Stimulated activated memory B cell treated with anti-CD40 and anti-IgM and Interleukin-4, amounts not matched to agents 10 μg/mL and 1 μg/mL and 100 μg/mL, for 72 hours (primary cell): ENCODE measurements around the gene PTTG1IP.
"Not testable (repeated sequence)": the region's sequence is repeated elsewhere in the genome, so short reads cannot be mapped to it uniquely, and the experiment has no call there.

Experiments used
- ATAC-seq: fragments of 150-1000 bp; cut with Tn5 transposase; 2 replicates; pipeline ENCODE4 v1.10.0; 2021
- H3K27ac Mint-ChIP-seq: one replicate; pipeline ENCODE4 v1.8.0; 2022; ENCODE audit warnings: mild to moderate bottlenecking, mixed read lengths
- H3K27me3 Mint-ChIP-seq: one replicate; pipeline ENCODE4 v1.8.0; 2022; ENCODE audit warnings: mixed read lengths
- H3K36me3 Mint-ChIP-seq: one replicate; pipeline ENCODE4 v1.8.0; 2022; ENCODE audit warnings: mixed read lengths
- H3K4me1 Mint-ChIP-seq: one replicate; pipeline ENCODE4 v1.8.0; 2022; ENCODE audit warnings: mixed read lengths
- H3K4me3 Mint-ChIP-seq: one replicate; pipeline ENCODE4 v1.8.0; 2022; ENCODE audit warnings: mild to moderate bottlenecking, moderate library complexity, mixed read lengths
- H3K9me3 Mint-ChIP-seq: one replicate; pipeline ENCODE4 v1.8.0; 2022; ENCODE audit warnings: mixed read lengths

Gene PTTG1IP

DNA sequence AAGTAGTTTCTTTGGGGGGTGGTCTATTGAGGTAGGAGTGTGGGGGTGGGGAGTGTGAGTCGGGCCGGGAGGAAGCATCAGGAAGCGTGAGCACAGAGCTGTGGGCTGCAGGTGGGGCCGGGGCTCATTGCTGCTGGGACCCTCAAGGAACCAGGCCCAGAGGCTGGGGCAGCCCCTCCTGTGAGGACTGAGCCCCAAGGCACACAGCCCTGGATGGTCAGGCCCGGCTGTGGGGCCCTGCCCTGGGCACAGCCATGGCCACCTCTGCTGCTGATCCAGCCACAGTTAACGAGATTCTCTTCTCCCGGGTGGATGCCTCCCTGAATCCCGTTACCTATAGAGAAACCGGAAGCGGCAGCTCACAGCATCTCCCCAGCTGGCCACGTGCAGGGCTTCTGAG lies 32.7 kb downstream of the PTTG1IP start:
- H3K4me1 Mint-ChIP-seq = peaks cover 17% of the 10 kb centered on the region
- no peaks in the 10 kb centered on the region for H3K36me3 Mint-ChIP-seq
- ATAC-seq = no peak
- H3K27me3 Mint-ChIP-seq = peaks cover 85% of the 10 kb centered on the region
- H3K4me3 Mint-ChIP-seq = no peak overlapping the region
- H3K9me3 Mint-ChIP-seq = no peaks in the 10 kb centered on the region
- H3K27ac Mint-ChIP-seq = no peak overlapping the region

DNA sequence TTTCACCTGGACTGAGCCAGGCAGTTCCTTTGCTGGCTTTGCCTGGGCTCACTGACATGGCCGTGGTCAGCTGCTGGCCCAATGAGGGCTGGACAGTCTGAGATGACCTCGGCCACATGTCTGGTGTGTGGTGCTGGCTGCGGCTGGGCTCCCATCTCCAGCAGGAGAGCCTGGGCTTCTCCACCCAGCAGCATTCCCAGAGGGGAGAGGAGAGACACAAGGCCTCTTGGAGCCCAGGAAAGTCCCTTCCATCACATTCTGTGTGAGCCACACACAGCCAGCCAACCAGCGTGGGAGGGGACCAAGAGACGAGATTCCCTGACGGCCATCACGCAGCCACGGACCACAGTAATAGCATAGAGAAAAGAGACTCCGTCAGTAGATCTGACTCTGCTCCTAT lies 34.5 kb downstream of the PTTG1IP start:
- Mint-ChIP-seq H3K4me1 (peaks cover 12% of the 10 kb centered on the region), H3K36me3 (no peaks in the 10 kb centered on the region), H3K27ac (no peak overlapping the region), H3K4me3 (no peak overlapping the region), H3K9me3 (no peaks in the 10 kb centered on the region), H3K27me3 (peaks cover 68% of the 10 kb centered on the region)
- ATAC-seq = no peak

DNA sequence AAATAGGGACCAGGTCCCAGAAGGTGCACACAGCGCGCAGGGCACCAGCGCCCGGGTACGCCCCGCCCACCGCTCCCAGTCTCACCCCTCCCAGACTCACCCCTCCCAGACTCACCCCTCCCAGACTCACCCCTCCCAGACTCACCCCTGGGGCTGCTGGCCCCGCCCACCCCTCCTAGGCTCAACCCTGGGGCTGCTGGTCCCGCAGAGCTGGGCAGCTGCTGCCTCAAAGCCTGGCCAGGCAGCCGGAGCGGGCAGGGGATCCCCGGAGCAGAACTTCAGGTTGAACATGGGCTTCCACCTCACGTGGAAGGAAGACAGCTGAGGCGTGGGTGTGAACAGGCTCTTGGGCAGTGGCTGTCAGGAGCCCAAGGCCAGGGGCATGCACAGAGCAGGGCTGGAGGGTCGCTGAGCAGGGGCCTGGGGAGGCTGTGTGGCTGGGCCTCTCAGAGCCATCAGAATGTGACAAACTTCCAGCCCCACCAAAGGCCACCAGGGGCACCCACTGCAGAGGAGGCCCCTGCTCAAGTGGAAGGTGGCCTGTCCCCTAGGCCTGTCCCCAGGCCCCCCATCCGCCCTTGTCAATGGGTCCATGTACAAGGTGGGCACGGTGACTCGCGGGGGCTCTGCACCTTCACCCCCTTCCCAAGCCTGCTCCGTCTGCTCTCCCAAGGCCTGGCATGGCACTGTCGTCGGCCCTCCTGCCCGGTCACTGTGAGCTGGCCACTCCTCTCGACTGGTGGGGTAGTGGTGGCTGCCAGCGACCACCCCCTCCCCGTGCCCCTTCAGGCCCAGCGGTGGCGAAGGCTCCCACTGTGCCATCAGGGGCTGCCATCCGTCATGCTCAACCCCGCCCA lies 35.2 kb downstream of the PTTG1IP start:
- Mint-ChIP-seq H3K9me3 (no peaks in the 10 kb centered on the region), H3K27me3 (peaks cover 61% of the 10 kb centered on the region), H3K36me3 (no peaks in the 10 kb centered on the region), H3K4me3 (no peak overlapping the region), H3K27ac (no peak overlapping the region), H3K4me1 (peaks cover 12% of the 10 kb centered on the region)
- peak; percentile 28 for ATAC-seq

DNA sequence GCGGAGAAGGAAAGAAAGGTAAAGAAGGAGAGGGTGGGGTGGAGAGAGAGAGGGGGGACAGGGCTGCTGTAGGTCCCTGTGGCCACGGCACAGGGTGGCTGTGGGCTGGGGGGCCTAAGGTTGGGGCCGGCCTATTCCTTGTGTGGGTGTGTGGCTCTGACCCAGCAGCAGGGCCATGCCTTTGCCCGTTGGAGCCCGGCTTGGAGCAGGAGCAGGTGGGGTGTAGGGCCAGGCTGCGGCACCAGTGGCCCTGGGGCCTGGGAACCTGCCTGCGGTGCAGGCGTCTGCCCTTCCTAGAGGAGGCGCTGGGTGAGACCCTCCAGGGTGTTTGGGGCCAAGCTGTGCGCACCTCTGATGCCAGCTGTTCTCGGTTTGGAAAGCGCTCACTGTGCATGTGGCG lies 36.0 kb downstream of the PTTG1IP start:
- Mint-ChIP-seq H3K27ac (no peak overlapping the region), H3K36me3 (no peaks in the 10 kb centered on the region)

DNA sequence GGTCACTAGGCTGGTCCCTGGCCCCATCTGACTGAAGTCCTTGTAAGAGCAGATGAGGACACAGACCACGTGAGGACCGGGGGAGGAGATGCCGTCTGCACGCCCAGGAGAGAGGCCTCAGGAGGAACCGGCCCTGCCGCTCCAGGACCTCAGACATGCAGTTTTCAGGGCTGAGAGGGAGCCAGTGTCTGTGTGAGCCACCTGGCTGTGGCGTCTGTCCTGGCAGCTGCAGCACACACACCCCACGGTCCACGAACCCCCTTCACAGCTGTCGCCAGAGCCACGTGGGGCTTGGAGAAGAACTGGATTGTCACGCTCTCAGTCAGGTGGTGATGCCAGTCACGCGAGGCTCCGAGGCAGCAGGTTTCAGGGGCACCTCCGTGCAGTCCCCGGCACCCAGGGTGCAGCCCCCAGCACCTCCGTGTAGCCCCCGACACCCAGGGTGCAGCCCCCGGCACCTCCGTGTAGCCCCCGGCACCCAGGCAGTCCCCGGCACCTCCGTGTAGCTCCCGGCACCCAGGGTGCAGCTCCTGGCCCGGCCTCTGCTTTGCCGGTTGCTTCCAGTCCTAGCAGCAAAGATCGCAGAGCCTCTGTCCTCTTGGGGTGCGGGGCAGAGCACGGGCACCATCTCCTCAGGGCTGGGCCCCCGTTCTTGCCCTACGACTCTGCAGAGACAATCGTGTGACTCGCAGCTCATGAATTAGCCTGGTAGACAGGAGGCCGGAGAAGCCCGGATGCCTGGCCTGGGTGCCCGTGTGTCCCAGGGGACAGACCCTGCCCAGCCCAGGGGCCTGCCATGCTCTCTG lies 36.6 kb downstream of the PTTG1IP start:
- H3K4me1 Mint-ChIP-seq = peaks cover 12% of the 10 kb centered on the region
- H3K4me3 Mint-ChIP-seq = no peak overlapping the region
- no peak overlapping the region for H3K27ac Mint-ChIP-seq
- H3K36me3 Mint-ChIP-seq = no peaks in the 10 kb centered on the region
- H3K27me3 Mint-ChIP-seq = peaks cover 47% of the 10 kb centered on the region
- ATAC-seq = peak; percentile 17
- no peaks in the 10 kb centered on the region for H3K9me3 Mint-ChIP-seq

More for the DNA sequence above, 36.0 kb downstream of the PTTG1IP start:
- Mint-ChIP-seq H3K27me3 (peaks cover 54% of the 10 kb centered on the region), H3K9me3 (no peaks in the 10 kb centered on the region), H3K4me3 (no peak overlapping the region), H3K4me1 (peaks cover 12% of the 10 kb centered on the region)
- peak; percentile 18 for ATAC-seq

DNA sequence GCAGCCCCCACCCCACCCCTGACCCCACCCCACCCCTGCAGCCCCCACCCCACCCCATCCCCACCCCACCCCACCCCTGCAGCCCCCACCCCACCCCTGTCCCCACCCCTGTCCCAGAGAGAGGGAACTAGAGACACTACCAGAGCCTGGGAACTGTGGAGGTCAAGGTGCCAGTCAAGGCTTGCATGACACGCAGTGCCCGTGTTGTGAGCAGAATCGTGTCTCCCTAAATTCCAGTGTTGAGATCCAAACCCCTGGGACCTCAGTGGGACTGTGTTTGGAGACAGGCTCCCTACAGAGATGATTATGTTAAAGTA lies 37.2 kb downstream of the PTTG1IP start:
- Mint-ChIP-seq H3K36me3 (no peaks in the 10 kb centered on the region), H3K4me1 (peaks cover 15% of the 10 kb centered on the region), H3K27me3 (peaks cover 42% of the 10 kb centered on the region), H3K27ac (no peak overlapping the region), H3K9me3 (no peaks in the 10 kb centered on the region), H3K4me3 (no peak overlapping the region)
- peak; percentile 16 for ATAC-seq

DNA sequence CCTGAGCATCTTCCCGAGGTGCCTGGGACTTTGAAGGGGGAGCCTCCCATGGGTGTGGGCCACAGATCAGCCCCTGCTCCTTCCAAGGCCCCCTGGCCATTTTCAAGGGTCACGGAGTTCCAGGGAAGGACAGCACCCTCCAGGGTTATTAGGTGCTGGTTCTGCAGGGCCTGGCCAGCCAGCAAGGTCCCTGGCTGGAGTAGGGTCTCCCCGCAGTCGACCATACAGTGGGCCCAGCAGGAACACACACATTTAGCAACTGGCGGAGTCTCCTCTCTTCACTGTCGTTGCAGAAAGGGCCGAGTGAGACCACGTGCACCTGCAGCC lies 37.9 kb downstream of the PTTG1IP start:
- ATAC-seq = no peak
- Mint-ChIP-seq H3K4me1 (peaks cover 22% of the 10 kb centered on the region), H3K9me3 (no peaks in the 10 kb centered on the region), H3K36me3 (no peaks in the 10 kb centered on the region), H3K27ac (no peak overlapping the region), H3K27me3 (peaks cover 35% of the 10 kb centered on the region), H3K4me3 (no peak overlapping the region)

DNA sequence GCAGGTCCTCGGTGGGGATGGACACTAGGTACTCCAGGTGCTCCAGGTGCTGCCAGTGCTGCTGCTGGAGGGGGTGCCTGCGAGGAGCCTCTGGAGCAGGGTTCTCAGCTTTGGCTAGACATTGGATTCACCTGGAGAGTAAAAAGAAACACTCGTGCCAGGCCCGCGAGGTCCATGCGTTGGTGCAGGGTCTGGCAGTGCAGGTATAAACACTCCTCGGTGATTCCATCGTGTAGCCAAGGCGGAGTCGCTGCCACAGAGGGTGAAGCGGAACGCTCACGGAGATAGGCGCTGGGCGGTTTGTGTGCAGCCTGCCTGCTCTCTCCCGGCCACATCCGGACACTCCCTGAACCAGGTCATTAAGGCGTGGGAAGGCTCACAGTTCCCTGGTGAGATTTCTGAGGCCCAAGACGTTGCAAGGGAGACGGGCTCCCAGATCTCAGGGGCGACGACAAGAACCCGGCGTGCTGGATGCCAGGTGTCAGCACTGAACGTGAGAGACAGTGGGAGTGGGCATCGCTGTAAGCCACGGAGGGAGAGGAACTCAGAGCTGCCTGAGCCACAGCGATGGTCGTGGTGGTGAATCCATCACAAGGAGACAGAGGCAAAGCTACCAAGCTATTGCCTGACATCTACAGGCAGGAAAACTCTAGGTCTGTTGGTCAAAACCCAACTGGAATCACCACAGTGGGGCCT lies 38.4 kb downstream of the PTTG1IP start:
- Mint-ChIP-seq H3K4me3 (no peak overlapping the region), H3K4me1 (peaks cover 26% of the 10 kb centered on the region), H3K27me3 (peaks cover 30% of the 10 kb centered on the region), H3K9me3 (no peaks in the 10 kb centered on the region), H3K36me3 (no peaks in the 10 kb centered on the region), H3K27ac (no peak overlapping the region)
- no peak for ATAC-seq

DNA sequence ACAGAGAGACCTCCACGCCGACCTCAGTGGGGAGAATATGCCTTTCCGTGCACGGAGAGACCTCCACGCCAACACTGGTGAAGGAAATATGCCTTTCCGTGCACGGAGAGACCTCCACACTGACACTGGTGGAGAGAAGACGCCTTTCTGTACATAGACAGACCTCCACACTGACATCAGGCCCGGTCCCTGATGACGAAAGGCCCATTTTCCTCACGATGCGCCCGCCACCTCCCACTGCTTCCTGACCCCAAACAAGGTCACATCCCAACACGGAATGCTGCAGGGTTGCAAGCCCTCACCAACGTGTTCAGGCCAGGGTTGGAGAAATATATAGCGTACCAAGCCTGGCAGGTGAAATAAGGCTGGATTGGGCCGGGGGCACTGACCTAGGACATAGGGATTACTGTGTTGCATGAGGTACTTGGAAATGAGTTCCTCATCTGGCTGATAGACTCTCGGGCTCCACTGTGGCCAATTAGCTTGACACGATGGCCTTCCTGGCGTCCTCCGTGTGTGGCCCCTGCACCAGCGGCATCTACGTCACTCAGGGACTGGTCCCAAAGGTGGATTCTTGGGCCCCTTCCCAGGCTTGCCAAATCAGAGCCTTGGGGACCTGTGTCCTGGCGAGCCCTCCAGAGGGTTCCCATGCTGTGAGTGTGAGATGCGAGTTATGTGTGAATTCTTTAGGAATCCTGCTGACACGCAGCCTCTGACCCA lies 39.1 kb downstream of the PTTG1IP start:
- Mint-ChIP-seq H3K4me1 (peaks cover 33% of the 10 kb centered on the region), H3K27me3 (peaks cover 23% of the 10 kb centered on the region), H3K27ac (no peak overlapping the region), H3K9me3 (no peaks in the 10 kb centered on the region), H3K4me3 (no peak overlapping the region), H3K36me3 (no peaks in the 10 kb centered on the region)
- no peak for ATAC-seq

DNA sequence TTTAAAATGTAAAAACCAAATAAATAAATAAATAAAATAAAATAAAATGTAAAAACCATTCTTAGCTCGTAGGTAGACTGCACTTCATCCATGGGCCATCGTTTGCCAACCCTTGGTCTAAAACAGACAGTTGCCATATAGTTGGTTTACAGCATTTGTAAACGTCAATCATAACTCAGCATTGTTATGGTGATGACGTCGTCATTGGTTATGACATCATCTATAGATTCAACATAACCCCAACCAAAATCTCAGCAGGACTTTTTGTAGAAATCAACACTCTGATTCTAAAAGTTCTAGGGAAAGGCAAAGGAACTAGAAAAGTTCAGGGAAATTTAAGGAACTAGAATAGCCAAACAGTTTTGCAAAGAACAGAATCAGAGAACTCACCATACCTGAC lies 39.8 kb downstream of the PTTG1IP start:
- H3K27me3 Mint-ChIP-seq = peaks cover 15% of the 10 kb centered on the region
- no peaks in the 10 kb centered on the region for H3K36me3 Mint-ChIP-seq
- H3K4me1 Mint-ChIP-seq = peaks cover 34% of the 10 kb centered on the region
- H3K4me3 Mint-ChIP-seq = no peak overlapping the region
- H3K9me3 Mint-ChIP-seq = no peaks in the 10 kb centered on the region
- ATAC-seq = no peak
- no peak overlapping the region for H3K27ac Mint-ChIP-seq

DNA sequence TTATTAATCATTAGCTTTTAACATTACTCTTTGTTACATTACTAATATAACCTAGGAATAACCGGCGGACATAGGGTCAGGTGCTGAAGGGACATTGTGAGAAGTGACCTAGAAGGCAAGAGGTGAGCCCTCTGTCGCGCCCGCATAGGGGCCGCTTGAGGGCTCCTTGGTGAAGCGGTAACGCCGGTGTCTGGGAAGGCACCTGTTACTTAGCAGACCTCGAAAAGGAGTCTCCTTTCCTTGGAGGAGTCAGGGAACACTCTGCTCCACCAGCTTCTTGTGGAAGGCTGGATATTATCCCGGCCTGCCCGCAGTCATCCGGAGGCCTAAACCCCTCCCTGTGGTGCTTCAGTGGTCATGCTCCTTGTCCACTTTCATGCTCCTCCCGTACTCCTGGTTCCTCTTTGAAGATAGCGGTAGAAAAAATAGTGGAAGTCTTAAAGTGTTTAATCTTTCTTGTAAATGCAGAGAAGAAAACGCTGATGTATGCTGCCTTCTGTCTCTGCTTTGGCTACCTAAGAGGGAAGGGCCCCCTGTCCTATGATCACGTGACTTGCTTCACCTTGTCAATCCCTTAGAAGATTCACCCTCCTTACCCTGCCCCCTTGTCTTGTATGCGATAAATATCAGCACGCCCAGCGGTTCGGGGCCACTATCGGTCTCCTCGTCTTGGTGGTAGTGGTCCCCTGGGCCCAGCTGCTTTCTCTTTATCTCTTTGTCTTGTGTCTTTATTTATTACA lies 40.8 kb downstream of the PTTG1IP start:
- peaks cover 29% of the 10 kb centered on the region for H3K4me1 Mint-ChIP-seq
- not testable (repeated sequence) for H3K36me3 Mint-ChIP-seq, H3K4me3 Mint-ChIP-seq, H3K27me3 Mint-ChIP-seq, H3K9me3 Mint-ChIP-seq, H3K27ac Mint-ChIP-seq, ATAC-seq

DNA sequence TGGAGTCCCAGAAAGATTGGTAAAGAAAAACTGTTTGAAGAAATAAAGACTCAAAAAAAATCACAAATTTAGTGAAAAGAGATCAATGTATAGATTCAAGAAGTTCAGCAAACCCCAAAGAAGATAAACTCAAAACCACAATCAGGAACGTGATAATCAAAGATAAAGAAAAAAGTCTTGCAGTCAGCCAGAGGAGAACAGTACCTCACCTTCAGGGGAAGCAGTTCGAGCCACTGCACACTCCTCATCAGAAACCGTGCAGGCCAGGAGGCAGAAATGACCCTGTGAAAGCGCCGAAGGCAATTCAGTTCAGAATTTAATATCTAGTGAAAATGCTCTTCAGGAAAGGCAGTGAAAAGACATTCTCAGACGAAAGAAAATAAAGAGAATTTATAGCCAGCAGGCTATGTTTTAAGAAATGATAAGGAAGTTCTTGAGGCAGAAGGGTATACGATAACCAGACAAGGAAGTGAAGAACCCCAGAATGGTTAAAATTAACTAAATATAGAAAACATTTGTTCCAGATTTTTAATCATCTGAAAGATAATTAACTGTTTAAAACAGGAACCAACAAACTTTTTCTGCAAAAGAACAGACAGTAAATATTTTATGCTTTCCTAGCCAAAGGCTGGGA lies 42.1 kb downstream of the PTTG1IP start:
- peaks cover 13% of the 10 kb centered on the region for H3K9me3 Mint-ChIP-seq
- peak overlapping the region; percentile 41 for H3K4me3 Mint-ChIP-seq
- no peak for ATAC-seq
- H3K4me1 Mint-ChIP-seq = peaks cover 23% of the 10 kb centered on the region
- peak overlapping the region; percentile 69 for H3K27ac Mint-ChIP-seq
- peaks cover 14% of the 10 kb centered on the region for H3K36me3 Mint-ChIP-seq
- H3K27me3 Mint-ChIP-seq = no peaks in the 10 kb centered on the region

DNA sequence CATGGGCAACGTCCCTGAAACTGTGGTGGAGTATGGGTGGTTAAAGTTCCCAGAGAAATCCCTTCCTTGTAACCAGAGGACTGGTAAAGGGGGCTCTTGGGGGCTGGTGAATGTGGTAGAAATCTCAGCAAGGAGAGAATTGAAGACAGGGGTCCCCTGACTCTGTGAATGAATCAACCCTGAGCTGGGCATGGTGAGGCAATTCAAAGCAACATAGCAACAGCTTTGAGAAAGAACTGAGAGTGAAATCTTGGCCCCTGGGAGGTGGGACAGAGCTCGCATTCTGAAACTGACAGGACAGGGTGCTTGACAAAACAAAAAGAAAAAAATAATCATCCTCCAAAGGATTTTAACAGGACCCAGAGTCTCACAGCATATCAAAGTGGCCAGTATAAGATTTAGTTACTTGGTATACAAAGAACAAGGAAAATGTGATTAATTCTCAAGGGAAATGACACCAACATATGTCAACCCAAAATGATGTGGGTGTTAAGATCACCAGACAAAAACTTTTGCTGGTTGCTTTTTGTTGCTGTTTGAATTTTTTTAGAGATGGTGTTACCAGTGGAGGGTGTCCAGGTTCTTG lies 43.9 kb downstream of the PTTG1IP start:
- peaks cover 23% of the 10 kb centered on the region for H3K4me1 Mint-ChIP-seq
- peak; percentile 68 for ATAC-seq
- H3K9me3 Mint-ChIP-seq = peaks cover 13% of the 10 kb centered on the region
- peak overlapping the region; percentile 65 for H3K27ac Mint-ChIP-seq
- H3K36me3 Mint-ChIP-seq = peaks cover 14% of the 10 kb centered on the region
- no peaks in the 10 kb centered on the region for H3K27me3 Mint-ChIP-seq
- H3K4me3 Mint-ChIP-seq = no peak overlapping the region
